DND-41 (cell line): Measurements from ENCODE around the gene GABRA5.

Experiments used
- EZH2 ChIP-seq: IDR thresholded peaks from 3 replicates; pipeline ENCODE4 v1.6.1; 2012; ENCODE audit warnings: borderline replicate concordance, low read depth, mild to moderate bottlenecking, moderate library complexity, low read length, inconsistent platforms; ENCODE audit not compliant: severe bottlenecking
- TF ChIP-seq, protein P1 (sequence below): IDR thresholded peaks from 2 replicates; pipeline ENCODE4 v1.5.1; 2012; ENCODE audit warnings: borderline replicate concordance, low read length, moderate library complexity, mild to moderate bottlenecking; ENCODE audit not compliant: poor library complexity, severe bottlenecking; ENCODE audit errors: extremely low read depth

DNA sequence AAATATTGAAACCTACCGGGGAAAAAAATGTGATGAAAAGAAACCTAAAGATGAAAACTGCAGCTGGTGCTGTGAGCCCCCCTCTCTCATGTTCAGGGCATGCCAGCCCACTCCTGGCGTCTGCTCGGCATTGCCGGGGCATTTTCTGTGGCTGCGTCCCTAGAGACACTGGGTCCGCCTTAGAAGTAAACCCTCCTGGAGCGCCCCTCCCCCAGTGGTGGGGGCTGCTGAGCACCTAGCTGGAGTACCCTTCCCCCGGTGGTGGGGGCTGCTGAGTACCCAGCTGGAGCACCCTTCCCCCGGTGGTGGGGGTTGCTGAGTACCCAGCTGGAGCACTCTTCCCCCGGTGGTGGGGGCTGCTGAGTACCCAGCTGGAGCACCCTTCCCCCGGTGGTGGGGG is 24.5 kb upstream of the GABRA5 start:
- TF ChIP-seq, protein P1, sequence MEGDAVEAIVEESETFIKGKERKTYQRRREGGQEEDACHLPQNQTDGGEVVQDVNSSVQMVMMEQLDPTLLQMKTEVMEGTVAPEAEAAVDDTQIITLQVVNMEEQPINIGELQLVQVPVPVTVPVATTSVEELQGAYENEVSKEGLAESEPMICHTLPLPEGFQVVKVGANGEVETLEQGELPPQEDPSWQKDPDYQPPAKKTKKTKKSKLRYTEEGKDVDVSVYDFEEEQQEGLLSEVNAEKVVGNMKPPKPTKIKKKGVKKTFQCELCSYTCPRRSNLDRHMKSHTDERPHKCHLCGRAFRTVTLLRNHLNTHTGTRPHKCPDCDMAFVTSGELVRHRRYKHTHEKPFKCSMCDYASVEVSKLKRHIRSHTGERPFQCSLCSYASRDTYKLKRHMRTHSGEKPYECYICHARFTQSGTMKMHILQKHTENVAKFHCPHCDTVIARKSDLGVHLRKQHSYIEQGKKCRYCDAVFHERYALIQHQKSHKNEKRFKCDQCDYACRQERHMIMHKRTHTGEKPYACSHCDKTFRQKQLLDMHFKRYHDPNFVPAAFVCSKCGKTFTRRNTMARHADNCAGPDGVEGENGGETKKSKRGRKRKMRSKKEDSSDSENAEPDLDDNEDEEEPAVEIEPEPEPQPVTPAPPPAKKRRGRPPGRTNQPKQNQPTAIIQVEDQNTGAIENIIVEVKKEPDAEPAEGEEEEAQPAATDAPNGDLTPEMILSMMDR: no peak
- no peak for TF ChIP-seq EZH2
